KBM-7 (cell line): Measurements from ENCODE around the gene RBFOX2.

ENCODE experiments used
- DNase-seq: peaks from one replicate; pipeline ENCODE4 v3.0.0-alpha.2; 2015
- in situ Hi-C: fragments of 300-500 bp; cut with MboI; formaldehyde crosslinking; loops from 2 replicates; pipeline ENCODE4 v1.14.3; 2020; ENCODE audit warnings: low sequenced_read_pairs, low pct_unique_long_range_greater_than_20kb, mixed read lengths

The RBFOX2 gene

GRCh38 chr22:35860837-35861236, 167.8 kb downstream of the RBFOX2 start:
- in situ Hi-C loops, result no loop called here
- DNase-seq, result no peak

- no peak for DNase-seq
- in situ Hi-C loops, result no loop called here
Measured at GRCh38 chr22:35860087-35860733, 168.4 kb downstream of the RBFOX2 start.

GRCh38 chr22:35854334-35854733, 174.3 kb downstream of the RBFOX2 start:
- in situ Hi-C loops, result no loop called here
- no peak for DNase-seq

GRCh38 chr22:35852076-35852475, 176.5 kb downstream of the RBFOX2 start:
- DNase-seq, result no peak
- in situ Hi-C loops, result no loop called here

- in situ Hi-C loops, result no loop called here
- DNase-seq, result no peak
Measured at GRCh38 chr22:35850831-35851230, 177.8 kb downstream of the RBFOX2 start.

- in situ Hi-C loops, result no loop called here
- DNase-seq, result no peak
Measured at GRCh38 chr22:35846804-35847203, 181.8 kb downstream of the RBFOX2 start.

GRCh38 chr22:35844886-35845285, 183.7 kb downstream of the RBFOX2 start:
- no peak for DNase-seq

GRCh38 chr22:35842954-35843353, 185.7 kb downstream of the RBFOX2 start:
- in situ Hi-C loops, result no loop called here
- DNase-seq, result peak; percentile 58

More at GRCh38 chr22:35844886-35845285, 183.7 kb downstream of the RBFOX2 start:
- in situ Hi-C loops, result no loop called here

GRCh38 chr22:35842519-35842913, 186.1 kb downstream of the RBFOX2 start:
- in situ Hi-C loops, result no loop called here
- no peak for DNase-seq

GRCh38 chr22:35841907-35842518, 186.6 kb downstream of the RBFOX2 start:
- in situ Hi-C loops, result no loop called here
- DNase-seq, result no peak

GRCh38 chr22:35840302-35840739, 188.3 kb downstream of the RBFOX2 start:
- in situ Hi-C loops, result no loop called here
- peak; percentile 90 for DNase-seq

GRCh38 chr22:35839841-35840301, 188.8 kb downstream of the RBFOX2 start:
- DNase-seq, result peak; percentile 4
- in situ Hi-C loops, result no loop called here

- in situ Hi-C loops, result no loop called here
- peak; percentile 35 for DNase-seq
Measured at GRCh38 chr22:35838855-35839576, 189.6 kb downstream of the RBFOX2 start.

GRCh38 chr22:35837101-35837727, 191.4 kb downstream of the RBFOX2 start:
- in situ Hi-C loops, result no loop called here
- no peak for DNase-seq

GRCh38 chr22:35835998-35836691, 192.5 kb downstream of the RBFOX2 start:
- in situ Hi-C loops, result no loop called here
- peak; percentile 19 for DNase-seq

GRCh38 chr22:35835267-35835997, 193.2 kb downstream of the RBFOX2 start:
- DNase-seq, result no peak
- in situ Hi-C loops, result no loop called here

- peak; percentile 41 for DNase-seq
- in situ Hi-C loops, result no loop called here
Measured at GRCh38 chr22:35834061-35834460, 194.6 kb downstream of the RBFOX2 start.

- in situ Hi-C loops, result no loop called here
- no peak for DNase-seq
Measured at GRCh38 chr22:35830305-35830704, 198.3 kb downstream of the RBFOX2 start.

- no peak for DNase-seq
- in situ Hi-C loops, result no loop called here
Measured at GRCh38 chr22:35824256-35824655, 204.4 kb downstream of the RBFOX2 start.
